Endothelial cell of umbilical vein (primary cell): ENCODE measurements around the gene SPPL2B. TPM values are rescaled to one million over a fixed set of nuclear protein-coding genes. Genes with fewer than 3 reads are reported as not detected.

ENCODE experiments used
- BruUV-seq: library from RNA; stranded (reverse); fragments of 400-500 nt; replicated peaks from 2 replicates; lab custom pipeline; 2021; lab: Mats Ljungman, UMichigan
- CTCF ChIA-PET: fragments of 300-600, 350-600 bp; sonication (Branson Sonifier 250); formaldehyde crosslinking; loops from one replicate; lab custom pipeline; 2021; ENCODE audit warnings: antibody characterized with exemption, inconsistent platforms; lab: Charles Lee
- POLR2A ChIA-PET: fragments of 300-600, 350-600 bp; sonication (Branson Sonifier 250); formaldehyde crosslinking; loops from one replicate; lab custom pipeline; 2021; ENCODE audit warnings: antibody characterized with exemption, inconsistent platforms; lab: Charles Lee
- DNase-seq: peaks from one replicate; pipeline ENCODE4 v3.0.0-alpha.2; 2011; ENCODE audit warnings: low read depth, low spot score
- FAIRE-seq: peaks from 2 replicates; lab custom pipeline; 2011; peaks lifted over from hg19 to GRCh38; lab: Jason Lieb, UNC
- H2AFZ ChIP-seq: 2 replicates; pipeline ENCODE4 v1.6.0; 2012; ENCODE audit warnings: low read depth, low read length, control low read depth, inconsistent platforms
- H3K27ac ChIP-seq: 2 replicates; pipeline ENCODE4 v1.5.1; 2011; ENCODE audit warnings: low read depth, mild to moderate bottlenecking, control low read depth, low read length, moderate library complexity; ENCODE audit not compliant: insufficient read depth
- H3K27me3 ChIP-seq, 2 experiments: 2 replicates each; pipeline versions ENCODE4 v1.6.0 to v1.6.1; 2011; ENCODE audit warnings: low read length in 2 of 2, mixed read lengths in 1 of 2; ENCODE audit not compliant: control insufficient read depth in 2 of 2, insufficient read depth in 2 of 2
- H3K36me3 ChIP-seq, 2 experiments: 2 replicates in 1 of 2; 3 replicates in 1 of 2; pipeline ENCODE4 v1.5.1; 2011; ENCODE audit warnings: low read length in 2 of 2, mild to moderate bottlenecking in 1 of 2, moderate library complexity in 1 of 2; ENCODE audit not compliant: control insufficient read depth in 2 of 2, insufficient read depth in 2 of 2; ENCODE audit errors: extremely low read depth in 1 of 2
- H3K4me1 ChIP-seq: 3 replicates; pipeline ENCODE4 v1.5.1; 2011; ENCODE audit warnings: mild to moderate bottlenecking, low read length; ENCODE audit not compliant: control insufficient read depth, insufficient read depth; ENCODE audit errors: extremely low read depth
- H3K4me2 ChIP-seq: 2 replicates; pipeline ENCODE4 v1.6.1; 2011; ENCODE audit warnings: low read length, control low read depth, mixed read lengths; ENCODE audit not compliant: insufficient read depth
- H3K4me3 ChIP-seq, 3 experiments: fragments of 200-600 bp in 1 of 3; sonication (generic), shearing (Covaris generic) in 1 of 3; replicated peaks in 1 of 3; 2 replicates each; pipeline ENCODE4 v1.5.1; 2011 to 2016; ENCODE audit warnings: control low read depth in 3 of 3, low read length in 3 of 3, mild to moderate bottlenecking in 2 of 3, inconsistent platforms in 1 of 3, low read depth in 1 of 3, moderate library complexity in 1 of 3; ENCODE audit not compliant: insufficient read depth in 1 of 3
- H3K79me2 ChIP-seq: 2 replicates; pipeline ENCODE4 v1.6.0; 2012; ENCODE audit warnings: low read length, inconsistent platforms; ENCODE audit not compliant: control insufficient read depth, insufficient read depth
- H3K9ac ChIP-seq: replicated peaks from 2 replicates; pipeline ENCODE3; 2011; ENCODE audit warnings: low read length, control low read depth; ENCODE audit not compliant: insufficient read depth; ENCODE audit errors: extremely low read depth
- H3K9me1 ChIP-seq: replicated peaks from 3 replicates; pipeline ENCODE4 v1.6.0; 2011; ENCODE audit warnings: mild to moderate bottlenecking, low read length; ENCODE audit not compliant: control insufficient read depth, insufficient read depth; ENCODE audit errors: extremely low read depth
- H3K9me3 ChIP-seq: replicated peaks from 2 replicates; pipeline ENCODE4 v1.5.1; 2012; ENCODE audit warnings: low read length, inconsistent platforms; ENCODE audit not compliant: control insufficient read depth, insufficient read depth
- H4K20me1 ChIP-seq: replicated peaks from 2 replicates; pipeline ENCODE3; 2011; ENCODE audit warnings: mild to moderate bottlenecking, low read length; ENCODE audit not compliant: control insufficient read depth, insufficient read depth; ENCODE audit errors: extremely low read depth
- CTCF ChIP-seq, 2 donors: IDR thresholded peaks; 1 replicate in 1 of 2; 2 replicates in 1 of 2; pipeline ENCODE4 v1.5.1; 2011; ENCODE audit warnings: low read length in 2 of 2, mild to moderate bottlenecking in 2 of 2, moderate library complexity in 2 of 2, control low read depth in 1 of 2, inconsistent platforms in 1 of 2, low read depth in 1 of 2; ENCODE audit not compliant: insufficient read depth in 1 of 2; ENCODE audit errors: extremely low read depth in 1 of 2
- EZH2 ChIP-seq: IDR thresholded peaks from 2 replicates; pipeline ENCODE4 v1.6.1; 2012; ENCODE audit warnings: borderline replicate concordance, low read depth, mild to moderate bottlenecking, moderate library complexity, low read length, inconsistent platforms; ENCODE audit not compliant: severe bottlenecking
- FOS ChIP-seq: IDR thresholded peaks from 2 replicates; pipeline ENCODE4 v1.6.1; 2011; ENCODE audit warnings: mild to moderate bottlenecking, low read length, moderate library complexity, borderline replicate concordance; ENCODE audit not compliant: insufficient read depth
- GATA2 ChIP-seq: IDR thresholded peaks from 2 replicates; pipeline ENCODE4 v1.7.0; 2011; ENCODE audit warnings: low read depth, mild to moderate bottlenecking, moderate library complexity, mixed read lengths, low read length; ENCODE audit not compliant: insufficient read length, insufficient read depth
- JUN ChIP-seq: IDR thresholded peaks from 2 replicates; pipeline ENCODE4 v1.6.1; 2011; ENCODE audit warnings: borderline replicate concordance, low read depth; ENCODE audit not compliant: insufficient read length, insufficient read depth
- MAX ChIP-seq: IDR thresholded peaks from 2 replicates; pipeline ENCODE4 v1.6.1; 2011; ENCODE audit not compliant: insufficient read depth, insufficient read length
- MYC ChIP-seq: IDR thresholded peaks from one replicate; pipeline ENCODE4 v1.6.1; 2011; ENCODE audit warnings: mild to moderate bottlenecking, low read depth, low read length
- POLR2A ChIP-seq: IDR thresholded peaks from 2 replicates; pipeline ENCODE4 v1.6.1; 2012; ENCODE audit warnings: low read depth, mild to moderate bottlenecking, control low read depth, low read length
- POLR2AphosphoS5 ChIP-seq: IDR thresholded peaks from 2 replicates; pipeline ENCODE4 v1.6.1; 2012; ENCODE audit warnings: low read depth, mild to moderate bottlenecking, control low read depth, low read length, moderate library complexity; ENCODE audit not compliant: insufficient read depth
- dilution Hi-C: fragments of 300-500 bp; cut with MboI; formaldehyde crosslinking; loops from one replicate; pipeline ENCODE4 v1.15.0; 2019; ENCODE audit warnings: low sequenced_read_pairs; ENCODE audit not compliant: extremely low pct_ligation_motif_present
- intact Hi-C: fragments of 100-400 bp; cut with micrococcal nuclease; formaldehyde crosslinking; loops from one replicate; pipeline ENCODE4 v1.10.0; 2022
- polyA plus RNA-seq, 4 experiments: library from polyadenylated mRNA; depleted of rRNA in 3 of 4; stranded (reverse) in 3 of 4; unstranded in 1 of 4; fragments of >200 nt; gene quantifications; 2 replicates each; pipeline versions ENCODE4 v1.2.1 to v1.2.3, GENCODE V29; 2011 to 2012; ENCODE audit warnings: missing spikeins in 1 of 4
- total RNA-seq: library from RNA; stranded (reverse); gene quantifications from 2 replicates; pipeline ENCODE4 v1.2.3, GENCODE V29; 2021

Gene SPPL2B
- total and polyA plus RNA-seq, 2 donors (not counting 3 experiments of a cell fraction or from before 2014, with no cell fraction given) = 60.7 to 62.7 TPM

- H3K4me3 ChIP-seq = no peak overlapping the region
- H3K27me3 ChIP-seq = peaks cover 10 to 26% of the 10 kb centered on the region in 2 experiments
- H3K9me3 ChIP-seq = peaks cover 1% of the 10 kb centered on the region
- no peak for FAIRE-seq
- H3K9ac ChIP-seq = no peak overlapping the region
- no peak overlapping the region for H3K4me2 ChIP-seq
- no peak overlapping the region for H3K27ac ChIP-seq
- ChIA-PET CTCF (no interaction called here), POLR2A (no interaction called here)
- TF ChIP-seq POLR2A = no peak
- TF ChIP-seq MYC = no peak
- no peak for TF ChIP-seq JUN
- no peak for TF ChIP-seq GATA2
- no peak for TF ChIP-seq POLR2AphosphoS5
- no peak for TF ChIP-seq FOS
- TF ChIP-seq MAX = no peak
- TF ChIP-seq CTCF (IDR thresholded peaks at IDR 0.05; ENCODE audit: extremely low read depth in 1 of 2, insufficient read depth in 1 of 2, low read depth in 1 of 2, low read length in 2 of 2) = no peak
- no peak for TF ChIP-seq EZH2
- no peaks in the 10 kb centered on the region for H3K4me1 ChIP-seq
- no peaks in the 10 kb centered on the region for H3K36me3 ChIP-seq
- no peak overlapping the region for H2AFZ ChIP-seq
- H4K20me1 ChIP-seq = no peaks in the 10 kb centered on the region
- no peaks in the 10 kb centered on the region for H3K79me2 ChIP-seq
- no peak for DNase-seq
- no TSS peak for BruUV-seq
- intact Hi-C loops (loop anchor here (10.0 kb wide), 1 partner anchor 375 kb away; no protein-coding TSS in a partner anchor), dilution Hi-C loops (no loop called here)
- no peaks in the 10 kb centered on the region for H3K9me1 ChIP-seq
Observed at GRCh38 chr19:2309734-2310362, 18.6 kb upstream of the SPPL2B start.
